HG02970 (cell line): ENCODE data around the gene CHCHD3.

Source experiments
- ATAC-seq: cut with Tn5 transposase; IDR thresholded peaks from one replicate; pipeline ENCODE4 v1.9.1; 2021; ENCODE audit warnings: mild to moderate bottlenecking, moderate library complexity, moderate number of reproducible peaks; ENCODE audit not compliant: unreplicated experiment, low FRiP score

Gene CHCHD3

DNA sequence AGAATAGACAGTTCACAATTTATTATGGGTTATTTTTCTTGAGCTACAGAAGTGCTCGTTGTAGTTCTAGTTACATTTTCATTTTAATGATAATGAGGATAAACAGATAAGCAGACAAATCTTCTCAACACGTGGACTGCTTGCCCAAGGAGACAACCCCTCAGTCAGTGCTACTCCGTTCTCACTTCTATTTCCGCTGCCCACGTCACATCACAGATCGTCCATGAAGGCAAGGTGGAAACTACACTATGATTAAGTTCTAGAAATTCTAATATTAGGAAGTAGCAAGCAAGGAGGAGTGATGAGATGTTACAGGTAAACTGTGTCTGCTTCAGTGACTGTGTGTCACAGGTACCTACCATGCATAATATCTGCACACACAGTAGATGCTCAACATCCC, 210.5 kb downstream of the CHCHD3 start:
- ATAC-seq = no peak

DNA sequence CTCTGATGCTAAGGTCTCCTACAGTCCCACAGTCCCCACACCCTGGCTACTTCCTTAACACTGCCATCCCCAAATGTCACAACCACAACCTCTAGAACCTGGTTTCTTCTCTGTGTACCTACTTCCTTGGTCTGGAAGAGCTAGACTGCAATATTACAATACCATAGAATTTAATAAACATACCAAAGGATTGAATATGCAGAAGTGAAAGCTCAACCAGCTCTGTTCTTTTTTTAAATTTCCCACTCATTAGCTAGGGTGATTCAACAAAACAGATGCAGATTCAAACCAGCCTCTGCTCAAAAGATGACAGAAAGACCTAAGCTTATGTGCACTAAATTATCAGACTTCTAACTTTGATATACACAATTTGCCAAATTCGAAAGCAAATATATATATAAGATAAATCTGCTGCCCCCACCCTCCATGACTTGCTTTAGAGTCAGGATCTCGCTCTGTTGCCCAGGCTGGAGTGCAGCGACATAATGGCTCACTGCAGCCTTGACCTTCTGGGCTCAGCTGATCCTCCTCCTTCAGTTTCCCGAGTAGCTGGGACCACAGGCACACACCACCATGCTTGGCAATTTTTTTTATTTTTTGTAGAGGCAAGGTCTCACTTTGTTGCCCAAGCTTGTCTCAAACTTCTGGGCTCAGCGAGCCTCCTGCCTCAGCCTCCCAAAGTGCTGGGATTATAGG, 212.6 kb downstream of the CHCHD3 start:
- no peak for ATAC-seq

GRCh38 chr7:132866551-132866950, 215.3 kb downstream of the CHCHD3 start:
- ATAC-seq = no peak

GRCh38 chr7:132866144-132866531, 215.8 kb downstream of the CHCHD3 start:
- ATAC-seq = no peak

- ATAC-seq = no peak
Observed at GRCh38 chr7:132865366-132866143, 216.3 kb downstream of the CHCHD3 start.

DNA sequence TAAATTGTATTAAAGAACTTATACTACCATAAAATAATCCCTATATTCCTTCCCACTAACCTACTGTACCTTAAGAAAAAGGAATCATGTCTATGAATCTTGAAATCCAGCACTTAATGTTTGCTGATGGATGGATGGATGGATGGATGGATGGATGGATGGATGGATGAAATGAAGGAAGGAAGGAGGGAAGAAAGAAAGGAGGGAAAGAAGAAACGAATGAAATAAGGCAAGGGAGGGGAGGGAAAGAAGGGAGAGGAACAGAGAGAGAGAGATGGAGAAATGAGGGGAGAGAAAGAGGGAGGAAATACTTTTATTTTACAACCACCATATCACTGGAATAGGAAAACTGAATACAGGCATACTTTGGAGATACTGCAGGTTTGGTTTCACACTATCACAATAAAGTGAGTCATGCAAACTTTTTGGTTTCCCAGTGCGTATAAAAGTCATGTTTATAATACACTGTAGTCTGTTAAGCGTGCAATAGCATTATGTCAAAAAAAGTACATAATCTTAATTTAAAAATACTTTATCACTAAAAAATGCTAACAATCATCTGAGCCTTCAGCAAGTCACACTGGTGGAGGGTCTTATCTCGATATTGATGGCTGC, 219.8 kb downstream of the CHCHD3 start:
- ATAC-seq = no peak

DNA sequence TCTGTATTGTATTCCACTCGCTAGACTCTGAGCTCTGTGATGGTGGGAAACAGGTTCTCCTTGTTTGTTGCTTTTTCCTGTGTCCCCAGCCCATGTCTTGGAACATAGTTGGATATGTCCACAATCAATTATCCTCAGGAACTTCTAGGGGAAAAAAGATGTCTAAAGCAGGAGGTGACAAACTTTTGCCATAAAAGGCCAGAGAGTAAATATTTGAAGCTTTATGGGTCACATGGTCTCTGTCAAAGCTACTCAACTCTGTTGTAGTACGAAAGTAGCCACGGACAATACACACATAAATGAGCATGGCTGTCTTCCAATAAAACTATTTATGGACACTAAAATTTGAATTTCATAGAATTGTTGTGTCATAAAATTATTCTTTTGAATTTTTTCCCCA, 220.5 kb downstream of the CHCHD3 start:
- no peak for ATAC-seq

GRCh38 chr7:132859199-132859598, 222.7 kb downstream of the CHCHD3 start:
- no peak for ATAC-seq

- ATAC-seq = no peak
Observed at GRCh38 chr7:132858760-132859159, 223.1 kb downstream of the CHCHD3 start.

DNA sequence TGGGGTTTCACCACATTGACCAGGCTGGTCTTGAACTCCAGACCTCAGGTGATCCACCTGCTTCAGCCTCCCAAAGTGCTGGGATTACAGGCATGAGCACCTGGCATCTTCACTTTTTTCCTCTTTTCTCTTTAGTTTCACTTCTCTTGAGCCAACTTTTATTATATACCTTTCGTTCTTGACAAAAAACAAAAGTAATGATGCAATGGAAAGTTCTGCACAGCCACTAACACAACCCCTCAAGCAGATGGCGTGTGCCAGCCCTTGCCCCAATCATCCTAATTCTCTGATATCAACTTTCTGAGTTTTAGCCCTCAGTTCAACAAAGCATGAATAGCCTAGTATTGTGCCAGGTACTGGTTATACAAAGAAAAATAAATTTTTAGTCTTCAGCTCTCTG, 223.6 kb downstream of the CHCHD3 start:
- ATAC-seq = no peak

GRCh38 chr7:132857703-132858102, 224.2 kb downstream of the CHCHD3 start:
- no peak for ATAC-seq

DNA sequence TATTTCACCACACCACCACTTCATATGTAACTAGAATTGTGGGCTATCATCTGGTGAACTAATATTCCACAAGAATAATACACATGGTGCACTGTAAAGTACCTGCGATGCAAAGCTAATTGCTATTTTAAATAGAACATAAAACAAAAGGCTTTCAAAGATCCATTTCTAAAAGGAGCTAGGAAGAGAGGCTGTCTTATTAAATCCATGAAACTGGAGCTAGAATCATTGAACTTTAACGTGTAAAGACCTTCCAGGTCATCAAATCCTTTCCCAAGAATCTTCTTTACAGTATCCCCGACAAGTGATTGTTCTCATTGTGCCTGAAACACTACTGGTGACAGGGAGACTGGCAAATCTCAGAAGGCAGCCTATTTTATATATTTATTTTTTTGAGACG, 224.9 kb downstream of the CHCHD3 start:
- no peak for ATAC-seq

- no peak for ATAC-seq
Observed at GRCh38 chr7:132856416-132856815, 225.5 kb downstream of the CHCHD3 start.

DNA sequence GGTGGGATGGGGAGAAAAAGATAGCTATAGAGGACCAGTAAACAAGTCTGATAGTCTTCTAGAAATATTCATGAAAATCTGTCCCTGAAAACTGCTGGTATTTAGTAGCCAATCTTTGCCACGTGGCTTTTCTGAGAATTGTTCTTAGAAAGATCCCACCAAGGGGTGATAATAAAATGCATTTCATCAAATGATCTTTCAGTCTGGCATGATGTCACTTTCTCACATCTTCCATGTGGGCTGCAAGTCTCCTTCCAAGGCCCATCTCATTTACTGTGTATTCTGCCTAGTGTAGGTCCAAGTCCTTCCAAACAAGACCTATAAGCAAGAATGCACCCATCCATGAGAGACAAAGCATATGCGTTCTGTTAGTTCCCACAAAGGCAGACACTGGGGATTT, 226.0 kb downstream of the CHCHD3 start:
- no peak for ATAC-seq

DNA sequence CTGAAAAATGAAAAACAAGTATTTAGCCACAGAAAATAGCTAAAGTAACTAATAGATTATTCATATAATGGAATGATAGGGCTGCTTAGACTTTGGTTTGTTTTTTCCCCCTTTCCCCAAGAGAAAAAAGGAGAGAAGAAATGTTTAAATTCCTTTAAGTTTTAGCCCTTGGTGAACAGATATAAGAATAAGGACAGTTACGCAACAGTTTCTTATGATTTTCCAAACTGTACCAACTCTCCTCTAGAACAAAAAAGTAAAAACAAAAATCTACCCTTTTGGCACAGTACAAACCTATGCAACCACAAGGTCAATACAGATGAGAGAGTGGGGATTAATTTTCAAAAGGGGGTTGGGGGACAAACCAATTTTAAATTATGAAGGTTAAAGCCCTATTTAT, 227.7 kb downstream of the CHCHD3 start:
- ATAC-seq = no peak

DNA sequence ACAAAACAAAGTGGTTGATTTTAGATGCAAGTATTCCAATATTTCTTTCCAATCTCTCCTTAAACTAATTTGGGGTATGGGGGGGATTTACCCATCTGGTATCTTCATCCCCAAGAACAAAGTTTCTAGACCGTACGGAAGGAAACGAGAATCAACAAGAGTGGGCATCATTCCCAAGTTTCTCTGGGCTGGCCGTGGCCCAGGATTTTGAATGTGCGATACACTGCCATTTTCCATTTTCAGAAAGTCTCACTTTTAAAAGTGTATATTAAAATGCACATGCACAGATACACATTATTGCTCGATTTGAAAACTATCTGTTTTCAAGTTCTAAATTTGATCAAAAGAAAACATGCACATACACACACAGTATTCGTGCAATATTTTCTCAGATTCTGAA, 234.5 kb downstream of the CHCHD3 start:
- ATAC-seq = no peak

DNA sequence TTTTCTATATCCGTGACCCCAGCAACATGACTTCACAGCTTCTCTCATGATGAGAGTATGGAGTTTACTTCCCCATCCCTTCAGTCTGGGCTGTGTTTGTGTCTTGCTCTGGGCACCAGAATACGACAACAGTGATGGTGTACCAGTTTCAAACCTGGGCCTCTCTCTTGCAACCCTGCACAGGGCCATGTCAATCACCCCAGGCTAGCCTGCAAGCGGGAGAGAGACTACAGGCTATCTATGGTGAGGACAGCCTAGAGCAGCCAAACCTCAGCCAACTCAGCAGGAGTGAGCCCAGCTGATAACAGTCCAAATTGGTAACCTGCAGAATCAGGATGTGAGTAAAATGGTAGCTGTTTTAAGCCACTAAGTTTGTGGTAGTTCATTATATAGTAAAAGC, 235.8 kb downstream of the CHCHD3 start:
- ATAC-seq = no peak

DNA sequence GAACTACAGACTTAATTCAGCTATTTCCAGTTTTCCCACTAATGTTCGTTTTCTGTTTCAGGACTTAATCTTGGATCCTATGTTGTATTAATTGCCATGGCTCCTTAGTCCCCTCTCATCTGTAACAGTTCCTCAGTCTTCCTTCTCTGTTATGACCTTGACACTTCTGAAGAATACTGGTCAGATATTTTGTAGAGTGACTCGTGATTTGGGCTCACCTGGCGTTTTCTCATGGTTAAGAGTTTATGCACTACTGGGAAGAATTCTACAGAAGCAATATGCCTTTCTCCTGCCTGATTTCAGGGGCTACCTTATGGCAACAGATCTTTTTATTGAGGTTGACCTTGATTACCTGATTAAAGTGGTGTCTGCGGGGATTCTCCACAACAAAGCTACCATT, 239.4 kb downstream of the CHCHD3 start:
- no peak for ATAC-seq

DNA sequence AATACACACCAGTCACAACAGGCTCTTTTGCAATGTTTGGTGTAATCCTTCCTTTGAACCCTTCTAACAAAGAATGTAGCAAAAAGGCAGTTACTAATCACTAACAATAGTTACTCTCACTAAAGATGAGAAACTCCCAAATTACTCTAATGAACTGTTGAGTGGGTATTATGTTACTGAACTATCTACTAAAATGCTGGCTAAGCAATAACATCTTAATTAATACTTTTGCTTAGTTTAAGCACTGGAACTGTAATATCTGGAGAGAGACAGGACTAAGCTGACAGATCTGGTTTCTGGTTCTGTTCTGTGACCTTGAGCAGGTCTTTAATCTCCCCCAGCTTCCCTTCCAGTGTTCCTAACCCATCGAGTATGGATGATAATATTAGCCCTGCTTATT, 241.7 kb downstream of the CHCHD3 start:
- ATAC-seq = no peak

DNA sequence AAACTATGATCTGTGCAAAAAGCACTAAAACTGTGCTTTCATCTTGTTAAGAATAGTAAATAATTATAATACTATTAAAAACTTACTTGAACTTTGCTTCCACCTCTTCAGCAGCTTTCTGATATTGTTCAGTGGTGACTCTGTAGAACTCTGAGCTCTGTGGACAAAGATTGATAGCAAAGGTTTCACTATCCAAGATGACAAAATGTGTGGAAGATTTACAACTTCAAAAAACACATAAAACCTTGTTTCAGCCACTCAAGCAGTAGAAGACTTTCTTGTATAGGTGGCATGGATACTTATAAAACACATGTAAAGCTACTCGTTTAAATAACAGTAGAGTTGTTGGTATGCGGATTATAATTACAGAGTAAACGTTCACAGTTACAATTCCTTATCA, 243.6 kb downstream of the CHCHD3 start:
- no peak for ATAC-seq

GRCh38 chr7:132837529-132837928, 244.4 kb downstream of the CHCHD3 start:
- no peak for ATAC-seq

DNA sequence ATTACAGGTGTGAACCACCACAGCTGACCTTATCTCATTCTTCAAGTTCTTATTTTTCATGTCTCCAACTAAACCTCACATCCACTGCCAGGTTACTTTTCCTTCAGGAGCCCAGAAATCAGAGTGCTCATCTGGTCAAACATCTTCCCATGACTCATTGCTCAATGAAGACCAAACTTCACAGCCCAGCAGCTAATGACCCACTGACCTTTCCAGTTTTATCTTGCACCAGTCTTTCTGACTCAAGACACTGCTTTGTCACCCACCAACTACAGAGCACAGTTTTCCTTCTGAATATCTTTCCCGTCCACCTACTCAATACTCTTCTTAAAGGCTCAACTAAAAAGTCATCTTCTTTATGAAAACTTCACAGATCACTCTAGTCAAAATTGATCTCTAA, 245.1 kb downstream of the CHCHD3 start:
- ATAC-seq = no peak
